Thymus (tissue), 11 donors: Measurements from ENCODE around the gene CCDC30. TPM values are rescaled to one million over a fixed set of nuclear protein-coding genes. Genes with fewer than 3 reads are reported as not detected.

Source experiments
- DNase-seq, 9 donors: peaks; one replicate each; pipeline ENCODE4 v3.0.0-alpha.2; 2013; ENCODE audit warnings: low spot score in 9 of 9, low read depth in 6 of 9, missing footprints in 1 of 9
- H3K27ac ChIP-seq, 2 donors: one replicate each; pipeline ENCODE4 v1.5.1; 2013; ENCODE audit warnings: control low read depth in 1 of 2, low read depth in 1 of 2, low read length in 1 of 2, mild to moderate bottlenecking in 1 of 2, moderate library complexity in 1 of 2
- H3K27me3 ChIP-seq, 2 donors: one replicate each; pipeline ENCODE4 v1.5.1; 2013; ENCODE audit warnings: low read length in 1 of 2; ENCODE audit not compliant: control insufficient read depth in 2 of 2, insufficient read depth in 1 of 2
- H3K36me3 ChIP-seq, 2 donors: one replicate each; pipeline ENCODE4 v1.5.1; 2013; ENCODE audit warnings: low read length in 1 of 2, mild to moderate bottlenecking in 1 of 2, moderate library complexity in 1 of 2; ENCODE audit not compliant: control insufficient read depth in 2 of 2, insufficient read depth in 2 of 2
- H3K4me1 ChIP-seq, 2 donors: one replicate each; pipeline ENCODE4 v1.5.1; 2013; ENCODE audit warnings: low read length in 2 of 2; ENCODE audit not compliant: control insufficient read depth in 2 of 2, insufficient read depth in 2 of 2
- H3K4me3 ChIP-seq, 2 donors: one replicate each; pipeline ENCODE4 v1.5.1; 2013; ENCODE audit warnings: low read length in 2 of 2, control low read depth in 1 of 2, mild to moderate bottlenecking in 1 of 2
- H3K9me3 ChIP-seq, 2 donors: one replicate each; pipeline ENCODE4 v1.5.1; 2013; ENCODE audit warnings: low read length in 1 of 2, mild to moderate bottlenecking in 1 of 2; ENCODE audit not compliant: control insufficient read depth in 2 of 2, insufficient read depth in 1 of 2
- WGBS: extraction: QIAGEN DNeasy Blood & Tissue Kit; methylation state at CpG from one replicate; pipeline ENCODE4 v1.1.7; 2013; 5-methylcytosine and 5-hydroxymethylcytosine counted together
- polyA plus RNA-seq: library from polyadenylated mRNA; stranded (reverse); fragments of 200-250 nt; gene quantifications from one replicate; pipeline ENCODE4 v1.2.3, GENCODE V29; 2013
- total RNA-seq: library from RNA; stranded (reverse); fragments of 120-200 nt; gene quantifications from one replicate; pipeline ENCODE4 v1.2.4, GENCODE V29; 2013
- donor health status: healthy.

Gene CCDC30
- total and polyA plus RNA-seq, 2 donors, result 1.6 to 1.9 TPM

DNA sequence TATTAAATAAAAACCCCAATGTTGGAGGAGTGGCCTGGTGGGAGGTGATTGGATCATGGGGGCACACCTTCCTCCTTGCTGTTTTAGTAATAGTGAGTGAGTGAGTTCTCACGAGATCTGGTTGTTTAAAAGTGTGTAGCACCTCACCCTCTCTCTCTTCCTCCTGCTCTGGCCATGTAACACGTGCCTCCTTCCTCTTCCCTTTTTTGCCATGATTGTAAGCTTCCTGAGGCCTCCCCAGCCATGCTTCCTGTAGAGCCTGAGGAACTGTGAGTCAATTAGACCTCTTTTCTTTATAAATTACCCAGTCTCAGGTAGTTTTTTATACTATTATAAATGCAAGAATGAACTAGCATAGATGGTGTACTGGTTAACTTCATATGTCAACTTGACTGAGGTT lies 68.0 kb downstream of the CCDC30 start:
- Histone ChIP-seq H3K27me3 (no peaks in the 10 kb centered on the region), H3K4me1 (no peaks in the 10 kb centered on the region), H3K36me3 (no peaks in the 10 kb centered on the region), H3K27ac (no peak overlapping the region), H3K9me3 (no peaks in the 10 kb centered on the region), H3K4me3 (no peak overlapping the region)
- no peak for DNase-seq
- WGBS, result 50% methylated on average over 2 of the region's 2 CpGs

DNA sequence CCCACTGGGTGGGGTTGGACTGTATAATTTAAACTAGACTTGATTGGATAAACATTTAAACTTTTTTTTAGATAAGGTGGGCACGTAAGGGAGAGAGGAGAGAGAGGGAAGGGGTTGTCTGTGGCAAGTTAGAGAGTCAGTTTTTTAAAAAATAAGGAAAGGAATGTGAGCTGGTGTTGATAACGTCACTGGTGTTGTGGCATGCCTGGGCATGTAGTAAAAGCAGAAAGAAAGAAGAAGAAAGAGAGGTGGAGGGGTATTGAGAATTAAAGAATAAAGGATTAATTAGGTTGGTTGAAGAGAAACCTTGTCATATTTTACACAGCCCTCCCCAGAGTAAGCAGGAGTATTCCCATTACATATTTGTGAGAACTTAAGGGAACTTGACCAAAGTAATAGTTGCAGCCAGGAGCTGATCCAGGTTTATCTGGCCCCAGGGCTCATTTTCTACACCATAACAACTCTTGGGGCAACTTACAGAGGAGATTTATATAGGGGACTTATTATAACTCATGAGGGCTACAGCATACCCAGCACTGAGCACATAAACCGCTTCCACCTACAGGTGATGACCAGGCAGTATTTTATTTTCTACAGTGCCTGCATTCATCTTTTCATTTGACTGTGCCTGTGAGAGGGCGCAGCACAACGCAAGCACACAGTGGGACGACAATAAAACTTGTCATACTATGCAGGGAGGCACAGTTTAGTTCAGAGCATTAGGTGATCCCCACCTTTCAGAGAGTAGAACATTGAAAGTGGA lies 70.2 kb downstream of the CCDC30 start:
- no peak for DNase-seq
- no peaks in the 10 kb centered on the region for H3K4me1 ChIP-seq
- no peaks in the 10 kb centered on the region for H3K36me3 ChIP-seq
- WGBS, result 96% methylated on average over 6 of the region's 6 CpGs
- no peaks in the 10 kb centered on the region for H3K27me3 ChIP-seq
- H3K27ac ChIP-seq, result no peak overlapping the region
- no peak overlapping the region for H3K4me3 ChIP-seq
- H3K9me3 ChIP-seq, result no peaks in the 10 kb centered on the region

DNA sequence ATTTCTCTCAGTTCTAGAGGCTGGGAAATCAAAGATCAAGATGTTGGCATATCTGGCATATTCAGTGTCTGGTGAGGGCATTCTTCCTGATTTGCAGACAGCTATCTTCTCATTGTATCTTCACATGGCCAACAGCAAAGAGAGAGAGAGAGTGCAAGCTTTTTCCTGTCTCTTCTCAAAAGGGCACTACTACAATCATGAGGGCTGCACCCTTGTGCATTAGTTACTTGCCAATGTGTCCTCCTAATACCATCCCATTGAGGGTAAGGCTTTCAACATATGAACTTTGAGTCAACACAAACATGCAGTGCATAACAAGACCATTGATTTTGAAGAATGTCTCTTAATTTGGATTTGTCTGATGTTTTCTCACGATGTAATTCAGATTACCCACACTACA lies 78.0 kb downstream of the CCDC30 start:
- Histone ChIP-seq H3K9me3 (no peaks in the 10 kb centered on the region), H3K27ac (no peak overlapping the region), H3K4me3 (no peak overlapping the region), H3K27me3 (no peaks in the 10 kb centered on the region), H3K4me1 (no peaks in the 10 kb centered on the region), H3K36me3 (no peaks in the 10 kb centered on the region)
- DNase-seq, result no peak
- WGBS, result 94% methylated on average over 1 of the region's 1 CpG

DNA sequence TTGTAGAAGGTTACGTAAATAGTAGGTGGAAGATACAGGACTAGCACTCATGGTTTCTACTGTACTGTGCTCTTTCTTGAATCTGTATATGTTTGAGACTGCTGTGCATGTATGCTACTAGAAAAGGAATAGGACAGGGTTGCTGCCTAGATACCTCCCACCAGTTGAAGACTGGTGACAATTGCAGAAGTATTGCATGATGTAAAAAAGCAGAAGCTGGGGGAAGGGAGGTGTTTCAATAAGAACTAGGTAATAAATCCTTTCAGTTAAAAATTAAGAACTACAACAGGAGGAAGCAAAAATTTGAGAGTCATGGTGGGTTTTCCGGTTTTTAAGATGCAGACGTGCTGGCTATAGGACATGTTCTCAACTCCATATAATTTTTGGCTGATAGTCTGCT lies 88.1 kb downstream of the CCDC30 start:
- Histone ChIP-seq H3K27ac (no peak overlapping the region), H3K4me1 (no peaks in the 10 kb centered on the region)
- 57% methylated on average over 3 of the region's 3 CpGs for WGBS

DNA sequence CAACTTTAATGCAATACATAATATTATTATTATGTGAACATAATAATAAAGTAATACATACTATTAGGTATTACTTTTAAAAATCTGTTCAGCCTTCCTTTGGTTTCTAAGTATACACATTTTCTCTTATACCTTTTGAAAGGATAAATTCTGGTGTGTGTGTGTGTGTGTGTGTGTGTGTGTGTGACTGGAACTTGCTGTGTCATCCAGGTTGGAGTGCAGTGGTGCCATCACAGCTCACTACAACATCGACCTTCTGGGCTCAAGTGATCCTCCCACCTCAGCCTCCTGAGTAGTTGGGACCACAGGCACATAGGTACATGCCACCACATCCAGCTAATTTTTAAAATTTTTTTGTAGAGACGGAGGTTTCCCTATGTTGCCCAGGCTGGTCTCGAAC lies 88.5 kb downstream of the CCDC30 start:
- 67% methylated on average over 3 of the region's 3 CpGs for WGBS
- Histone ChIP-seq H3K4me1 (no peaks in the 10 kb centered on the region), H3K27ac (no peak overlapping the region), H3K27me3 (no peaks in the 10 kb centered on the region), H3K36me3 (no peaks in the 10 kb centered on the region), H3K4me3 (no peak overlapping the region), H3K9me3 (no peaks in the 10 kb centered on the region)
- no peak for DNase-seq

More for the DNA sequence above, 88.1 kb downstream of the CCDC30 start:
- Histone ChIP-seq H3K4me3 (no peak overlapping the region), H3K27me3 (no peaks in the 10 kb centered on the region), H3K9me3 (no peaks in the 10 kb centered on the region), H3K36me3 (no peaks in the 10 kb centered on the region)
- no peak for DNase-seq

DNA sequence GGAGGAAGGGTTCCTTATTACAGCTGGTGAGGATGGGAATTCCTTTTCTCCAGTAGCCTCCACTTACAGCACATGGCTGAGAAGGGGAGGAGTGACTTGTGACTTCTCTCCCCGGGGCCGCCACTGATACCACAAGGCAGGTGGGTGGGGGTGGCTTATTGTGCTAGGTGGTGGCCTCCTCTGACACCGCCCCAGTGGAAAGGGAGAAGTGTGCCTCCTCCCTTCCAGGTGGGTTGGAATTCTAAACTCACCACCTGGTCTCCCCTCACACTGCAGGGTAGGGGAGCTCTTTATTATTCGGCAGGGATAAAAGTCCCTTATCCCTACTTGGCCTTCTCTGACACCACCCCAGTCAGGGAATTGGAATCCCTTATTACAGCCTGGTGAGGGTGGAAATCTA lies 89.5 kb downstream of the CCDC30 start:
- no peak for DNase-seq
- Histone ChIP-seq H3K27me3 (no peaks in the 10 kb centered on the region), H3K27ac (no peak overlapping the region), H3K4me3 (no peak overlapping the region), H3K4me1 (no peaks in the 10 kb centered on the region), H3K9me3 (no peaks in the 10 kb centered on the region), H3K36me3 (no peaks in the 10 kb centered on the region)
- 84% methylated on average over 4 of the region's 4 CpGs for WGBS

DNA sequence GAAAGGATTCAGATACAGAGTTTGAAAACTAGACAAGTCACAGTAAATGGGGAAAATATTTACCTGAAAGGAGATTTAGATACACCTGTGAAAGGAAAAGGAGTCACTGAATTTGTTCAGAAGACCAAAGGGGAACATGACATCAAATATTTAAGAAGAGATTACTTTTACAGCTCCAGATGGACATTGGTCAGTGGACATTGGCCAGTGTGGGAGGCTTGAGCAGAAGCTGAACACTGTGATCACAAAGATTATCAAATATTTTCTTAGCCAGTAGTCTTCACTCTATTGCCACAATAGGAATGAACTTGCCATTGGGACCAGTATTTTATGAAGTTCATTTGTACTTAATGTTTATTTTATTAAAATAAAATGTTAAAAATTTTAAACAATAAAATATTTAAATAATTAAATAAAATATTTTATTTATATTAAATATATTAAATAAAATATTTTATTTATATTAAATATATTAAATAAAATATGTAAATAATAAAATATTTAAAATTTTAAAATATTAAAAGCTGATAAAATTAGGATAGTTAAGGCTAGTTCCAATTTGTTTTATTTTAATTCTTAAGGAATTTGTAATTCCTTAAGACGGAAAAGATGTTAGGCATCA lies 94.3 kb downstream of the CCDC30 start:
- H3K27ac ChIP-seq, result no peak overlapping the region
- 100% methylated on average over 1 of the region's 1 CpG for whole genome bisulfite sequencing
- no peak overlapping the region for H3K4me3 ChIP-seq
- no peaks in the 10 kb centered on the region for H3K9me3 ChIP-seq
- no peak for DNase-seq
- no peaks in the 10 kb centered on the region for H3K36me3 ChIP-seq
- H3K4me1 ChIP-seq, result no peaks in the 10 kb centered on the region
- H3K27me3 ChIP-seq, result no peaks in the 10 kb centered on the region

DNA sequence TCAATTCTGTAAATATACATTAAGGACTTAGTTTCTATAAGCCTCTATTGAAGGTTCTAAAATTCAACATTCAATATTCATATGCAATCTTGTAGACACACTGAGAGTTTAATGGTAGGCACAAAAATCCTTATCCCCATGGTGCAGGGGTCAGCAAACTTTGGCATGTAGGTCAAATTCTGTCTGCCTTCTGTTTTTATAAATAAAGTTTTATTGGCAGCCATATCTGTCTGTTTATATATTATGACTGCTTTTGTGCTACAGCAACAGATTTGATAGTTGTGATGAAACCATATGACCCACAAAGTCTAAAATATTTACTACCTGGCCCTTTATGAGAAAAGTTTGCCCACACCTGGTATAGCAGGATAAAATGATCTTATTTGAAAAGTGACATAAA lies 104.0 kb downstream of the CCDC30 start:
- H3K9me3 ChIP-seq, result no peaks in the 10 kb centered on the region
- no peak overlapping the region for H3K4me3 ChIP-seq
- H3K27ac ChIP-seq, result no peak overlapping the region
- no peaks in the 10 kb centered on the region for H3K4me1 ChIP-seq
- no peaks in the 10 kb centered on the region for H3K27me3 ChIP-seq
- DNase-seq, result no peak
- H3K36me3 ChIP-seq, result no peaks in the 10 kb centered on the region

DNA sequence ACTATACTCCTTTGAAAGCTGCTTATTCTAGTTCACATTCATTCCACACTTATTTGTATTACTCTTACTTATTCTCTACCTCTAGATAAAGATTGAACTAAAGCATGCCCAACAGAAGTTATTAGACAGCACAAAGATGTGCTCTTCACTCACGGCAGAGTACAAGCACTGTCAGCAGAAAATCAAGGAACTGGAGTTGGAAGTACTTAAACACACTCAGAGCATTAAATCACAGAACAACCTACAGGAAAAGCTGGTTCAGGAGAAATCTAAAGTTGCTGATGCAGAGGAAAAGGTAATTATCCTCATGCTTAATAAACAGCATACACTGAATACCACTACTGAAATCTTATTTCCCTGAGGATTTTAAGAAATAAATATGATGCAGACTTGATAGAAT lies 113.8 kb downstream of the CCDC30 start:
- no peaks in the 10 kb centered on the region for H3K9me3 ChIP-seq
- H3K27me3 ChIP-seq, result no peaks in the 10 kb centered on the region
- no peak overlapping the region for H3K27ac ChIP-seq
- no peaks in the 10 kb centered on the region for H3K36me3 ChIP-seq
- H3K4me1 ChIP-seq, result no peaks in the 10 kb centered on the region
- H3K4me3 ChIP-seq, result no peak overlapping the region
- WGBS, result 94% methylated on average over 1 of the region's 1 CpG
- no peak for DNase-seq
